ENCODE data around the gene ARMH3.

DNA sequence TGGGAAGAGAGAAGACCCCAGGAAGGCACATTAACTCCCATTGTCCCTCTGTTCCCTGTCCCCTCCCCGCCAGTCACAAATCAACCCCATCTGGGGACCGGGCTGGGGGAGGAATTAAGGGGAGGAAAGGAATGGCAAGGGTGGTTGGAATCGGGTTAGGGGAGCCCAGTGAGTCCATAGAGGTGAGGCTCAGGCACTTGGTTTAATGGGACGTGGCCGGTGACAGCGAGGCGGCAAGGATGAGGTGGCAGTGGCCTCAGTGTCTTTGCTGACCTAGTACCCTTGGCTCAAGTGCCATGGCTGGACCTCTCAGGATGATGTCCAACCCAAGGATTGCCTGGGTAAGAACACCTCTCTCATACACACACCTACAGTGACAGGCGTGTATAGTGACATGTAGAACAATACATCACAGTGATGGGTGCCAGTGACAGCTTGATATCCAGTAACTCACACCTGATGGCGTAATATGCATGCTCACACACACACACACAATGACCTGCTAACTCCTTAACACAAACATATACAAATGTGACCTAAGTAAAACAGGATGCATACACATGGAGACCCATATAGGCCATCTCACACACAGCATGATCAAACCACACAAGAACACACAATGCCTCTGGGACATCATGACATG, 224.7 kb downstream of the ARMH3 start:
- TF ChIP-seq POLR2AphosphoS5 (IDR thresholded peaks at IDR 0.05) (no peak), POLR2A (IDR thresholded peaks at IDR 0.05) (no peak)
- TF ChIP-seq, protein P1, sequence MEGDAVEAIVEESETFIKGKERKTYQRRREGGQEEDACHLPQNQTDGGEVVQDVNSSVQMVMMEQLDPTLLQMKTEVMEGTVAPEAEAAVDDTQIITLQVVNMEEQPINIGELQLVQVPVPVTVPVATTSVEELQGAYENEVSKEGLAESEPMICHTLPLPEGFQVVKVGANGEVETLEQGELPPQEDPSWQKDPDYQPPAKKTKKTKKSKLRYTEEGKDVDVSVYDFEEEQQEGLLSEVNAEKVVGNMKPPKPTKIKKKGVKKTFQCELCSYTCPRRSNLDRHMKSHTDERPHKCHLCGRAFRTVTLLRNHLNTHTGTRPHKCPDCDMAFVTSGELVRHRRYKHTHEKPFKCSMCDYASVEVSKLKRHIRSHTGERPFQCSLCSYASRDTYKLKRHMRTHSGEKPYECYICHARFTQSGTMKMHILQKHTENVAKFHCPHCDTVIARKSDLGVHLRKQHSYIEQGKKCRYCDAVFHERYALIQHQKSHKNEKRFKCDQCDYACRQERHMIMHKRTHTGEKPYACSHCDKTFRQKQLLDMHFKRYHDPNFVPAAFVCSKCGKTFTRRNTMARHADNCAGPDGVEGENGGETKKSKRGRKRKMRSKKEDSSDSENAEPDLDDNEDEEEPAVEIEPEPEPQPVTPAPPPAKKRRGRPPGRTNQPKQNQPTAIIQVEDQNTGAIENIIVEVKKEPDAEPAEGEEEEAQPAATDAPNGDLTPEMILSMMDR (IDR thresholded peaks at IDR 0.05) = no peak

Measured in breast epithelium (tissue), 3 donors.